Measurements from ENCODE around the gene RNF175. TPM values are rescaled to one million over a fixed set of nuclear protein-coding genes. Genes with fewer than 3 reads are reported as not detected.

Gene RNF175
- total and polyA plus RNA-seq, 2 donors: 0.14 to 0.19 TPM

GRCh38 chr4:153661215-153661822 is 98.5 kb downstream of the RNF175 start:
- Histone ChIP-seq H3K9me3 (ENCODE audit: control insufficient read depth in 2 of 2, insufficient read depth in 1 of 2, low read length in 1 of 2) (no peaks in the 10 kb centered on the region), H3K4me3 (ENCODE audit: low read length in 2 of 2) (no peak overlapping the region), H3K36me3 (ENCODE audit: control insufficient read depth in 2 of 2, insufficient read depth in 2 of 2, low read length in 1 of 2) (no peaks in the 10 kb centered on the region), H3K27ac (ENCODE audit: low read depth in 1 of 2, low read length in 1 of 2) (no peak overlapping the region), H3K27me3 (ENCODE audit: control insufficient read depth in 2 of 2, insufficient read depth in 1 of 2, low read length in 1 of 2) (no peaks in the 10 kb centered on the region), H3K4me1 (ENCODE audit: control insufficient read depth in 2 of 2, insufficient read depth in 2 of 2, low read length in 2 of 2) (no peaks in the 10 kb centered on the region)
- DNase-seq (ENCODE audit: low read depth in 6 of 9, low spot score in 9 of 9): no peak
- 79% methylated on average over 6 of the region's 6 CpGs for WGBS

Other genes with a start within 250 kb of the RNF175 start
- 6.7 TPM for gene TLR2, start 75.7 kb downstream of the RNF175 start, total RNA-seq
- gene TLR2, start 75.7 kb downstream of the RNF175 start, polyA plus RNA-seq: 13.6 TPM
- 1.7 TPM for gene SFRP2, start 29.1 kb upstream of the RNF175 start, total RNA-seq
- 0.96 TPM for gene SFRP2, start 29.1 kb upstream of the RNF175 start, polyA plus RNA-seq